ENCODE data around the gene TEX29.

TEX29 gene

GRCh38 chr13:111319998-111320911 lies at the start of gene TEX29:
TSS of gene TEX29 (plus strand) at chr13:111320642. CDS start at chr13:111320891, 249 bp downstream.
- no peak for DNase-seq (ENCODE audit: low read depth)

- no peak for DNase-seq (ENCODE audit: low read depth)
These were observed 49.4 kb upstream of the TEX29 start for GRCh38 chr13:111270765-111271698.

GRCh38 chr13:111272117-111272516 lies 48.3 kb upstream of the TEX29 start:
- DNase-seq (ENCODE audit: low read depth): no peak

- no peak for DNase-seq (ENCODE audit: low read depth)
These were observed 45.1 kb upstream of the TEX29 start for GRCh38 chr13:111275382-111275781.

- DNase-seq (ENCODE audit: low read depth): no peak
These were observed 44.3 kb upstream of the TEX29 start for GRCh38 chr13:111275995-111276618.

GRCh38 chr13:111278258-111278657 lies 42.2 kb upstream of the TEX29 start:
- DNase-seq (ENCODE audit: low read depth): no peak

- DNase-seq (ENCODE audit: low read depth): no peak
These were observed 41.4 kb upstream of the TEX29 start for GRCh38 chr13:111278743-111279652.

- DNase-seq (ENCODE audit: low read depth): no peak
These were observed 40.2 kb upstream of the TEX29 start for GRCh38 chr13:111280226-111280625.

GRCh38 chr13:111280681-111281585 lies 39.5 kb upstream of the TEX29 start:
- DNase-seq (ENCODE audit: low read depth): no peak

GRCh38 chr13:111281751-111282311 lies 38.6 kb upstream of the TEX29 start:
- DNase-seq (ENCODE audit: low read depth): no peak

GRCh38 chr13:111282425-111282824 lies 38.0 kb upstream of the TEX29 start:
- DNase-seq (ENCODE audit: low read depth): no peak

GRCh38 chr13:111282997-111283396 lies 37.4 kb upstream of the TEX29 start:
- DNase-seq (ENCODE audit: low read depth): no peak

- no peak for DNase-seq (ENCODE audit: low read depth)
These were observed 37.0 kb upstream of the TEX29 start for GRCh38 chr13:111283457-111283856.

- no peak for DNase-seq (ENCODE audit: low read depth)
These were observed 36.5 kb upstream of the TEX29 start for GRCh38 chr13:111283991-111284390.

GRCh38 chr13:111284565-111284964 lies 35.9 kb upstream of the TEX29 start:
- no peak for DNase-seq (ENCODE audit: low read depth)

- no peak for DNase-seq (ENCODE audit: low read depth)
These were observed 34.3 kb upstream of the TEX29 start for GRCh38 chr13:111286162-111286561.

GRCh38 chr13:111286749-111287148 lies 33.7 kb upstream of the TEX29 start:
- no peak for DNase-seq (ENCODE audit: low read depth)

- no peak for DNase-seq (ENCODE audit: low read depth)
These were observed 33.2 kb upstream of the TEX29 start for GRCh38 chr13:111287201-111287600.

- DNase-seq (ENCODE audit: low read depth): no peak
These were observed 32.2 kb upstream of the TEX29 start for GRCh38 chr13:111288276-111288675.

GRCh38 chr13:111289251-111289650 lies 31.2 kb upstream of the TEX29 start:
- DNase-seq (ENCODE audit: low read depth): no peak
